IMR-90 (cell line): ENCODE measurements around the gene LATS2. TPM values are rescaled to one million over a fixed set of nuclear protein-coding genes. Genes with fewer than 3 reads are reported as not detected.

Source experiments
- ATAC-seq: fragments of 200-7000 bp; cut with Tn5 transposase; 2 replicates; pipeline ENCODE4 v1.9.1; 2020; ENCODE audit warnings: low read depth, mild to moderate bottlenecking, moderate library complexity
- BruUV-seq: library from RNA; stranded (reverse); fragments of 400-500 nt; replicated peaks from 2 replicates; lab custom pipeline; 2021; lab: Mats Ljungman, UMichigan
- CTCF ChIA-PET: fragments of 300-600 bp; formaldehyde crosslinking; extraction: SDS; loops from one replicate; lab custom pipeline; 2021; ENCODE audit warnings: antibody characterized with exemption; lab: Yijun Ruan, JAX
- POLR2A ChIA-PET: fragments of 300-600 bp; sonication (Branson Sonifier 250); formaldehyde crosslinking; loops from one replicate; lab custom pipeline; 2022; ENCODE audit warnings: antibody characterized with exemption; ENCODE audit not compliant: unreplicated experiment; lab: Charles Lee
- DNase-seq: peaks from one replicate; pipeline ENCODE4 v3.0.0; 2013
- H2AFZ ChIP-seq: replicated peaks from 2 replicates; pipeline ENCODE3; 2013; ENCODE audit warnings: low read length, mild to moderate bottlenecking; ENCODE audit not compliant: poor library complexity
- H2AK5ac ChIP-seq: 2 replicates; pipeline ENCODE4 v1.6.1; 2013; ENCODE audit warnings: low read depth, low read length, inconsistent platforms
- H2AK9ac ChIP-seq: replicated peaks from 2 replicates; pipeline ENCODE3; 2013; ENCODE audit warnings: mild to moderate bottlenecking, low read depth, low read length, moderate library complexity; ENCODE audit not compliant: poor library complexity
- H2BK120ac ChIP-seq: 2 replicates; pipeline ENCODE4 v1.6.1; 2013; ENCODE audit warnings: low read depth, low read length, inconsistent platforms
- H2BK15ac ChIP-seq: 3 replicates; pipeline ENCODE4 v1.6.1; 2013; ENCODE audit warnings: low read depth, low read length, inconsistent platforms
- H2BK20ac ChIP-seq: 2 replicates; pipeline ENCODE4 v1.6.1; 2013; ENCODE audit warnings: low read depth, mild to moderate bottlenecking, inconsistent platforms, low read length, moderate library complexity
- H2BK5ac ChIP-seq: 2 replicates; pipeline ENCODE4 v1.6.1; 2013; ENCODE audit warnings: mild to moderate bottlenecking, low read depth, low read length, inconsistent platforms; ENCODE audit not compliant: poor library complexity, severe bottlenecking
- H3K14ac ChIP-seq: replicated peaks from 2 replicates; pipeline ENCODE4 v1.6.1; 2013; ENCODE audit warnings: low read depth, low read length, inconsistent platforms
- H3K18ac ChIP-seq: 2 replicates; pipeline ENCODE4 v1.6.1; 2013; ENCODE audit warnings: low read depth, low read length, control low read depth
- H3K23ac ChIP-seq: 2 replicates; pipeline ENCODE4 v1.6.1; 2013; ENCODE audit warnings: low read depth, low read length, inconsistent platforms
- H3K27ac ChIP-seq: 2 replicates; pipeline ENCODE4 v1.5.1; 2013; ENCODE audit warnings: mild to moderate bottlenecking, control low read depth, low read length; ENCODE audit not compliant: insufficient read depth
- H3K27me3 ChIP-seq: 2 replicates; pipeline ENCODE4 v1.6.1; 2013; ENCODE audit warnings: low read length; ENCODE audit not compliant: control insufficient read depth, insufficient read depth
- H3K36me3 ChIP-seq: 2 replicates; pipeline ENCODE4 v1.6.1; 2013; ENCODE audit warnings: low read length, mixed read lengths; ENCODE audit not compliant: control insufficient read depth, insufficient read depth
- H3K4ac ChIP-seq: 2 replicates; pipeline ENCODE4 v1.6.1; 2013; ENCODE audit warnings: low read depth, low read length, inconsistent platforms
- H3K4me1 ChIP-seq: 2 replicates; pipeline ENCODE4 v1.6.1; 2013; ENCODE audit warnings: low read length, mixed read lengths; ENCODE audit not compliant: control insufficient read depth, insufficient read depth
- H3K4me2 ChIP-seq: 2 replicates; pipeline ENCODE4 v1.6.1; 2013; ENCODE audit warnings: low read depth, mild to moderate bottlenecking, control low read depth, low read length, moderate library complexity
- H3K4me3 ChIP-seq: 2 replicates; pipeline ENCODE4 v1.5.1; 2013; ENCODE audit warnings: low read depth, mild to moderate bottlenecking, control low read depth, low read length, moderate library complexity; ENCODE audit not compliant: insufficient read depth
- H3K56ac ChIP-seq: 2 replicates; pipeline ENCODE4 v1.6.1; 2013; ENCODE audit warnings: low read length, inconsistent platforms; ENCODE audit not compliant: insufficient read depth; ENCODE audit errors: extremely low read depth
- H3K79me1 ChIP-seq, 2 experiments: 2 replicates each; pipeline ENCODE4 v1.6.1; 2013; ENCODE audit warnings: low read length in 2 of 2, inconsistent platforms in 1 of 2, low read depth in 1 of 2
- H3K9ac ChIP-seq: 2 replicates; pipeline ENCODE4 v1.6.1; 2013; ENCODE audit warnings: low read depth, low read length, control low read depth
- H3K9me1 ChIP-seq: 2 replicates; pipeline ENCODE4 v1.6.1; 2013; ENCODE audit warnings: low read length, inconsistent platforms; ENCODE audit not compliant: insufficient read depth
- H3K9me3 ChIP-seq: 2 replicates; pipeline ENCODE4 v1.6.1; 2013; ENCODE audit warnings: low read length; ENCODE audit not compliant: control insufficient read depth, insufficient read depth
- H4K20me1 ChIP-seq: 2 replicates; pipeline ENCODE4 v1.6.1; 2013; ENCODE audit warnings: low read length, inconsistent platforms; ENCODE audit not compliant: insufficient read depth
- H4K5ac ChIP-seq: 2 replicates; pipeline ENCODE4 v1.6.1; 2013; ENCODE audit warnings: mild to moderate bottlenecking, low read depth, low read length, control low read depth
- H4K8ac ChIP-seq, 2 experiments: 2 replicates each; pipeline ENCODE4 v1.6.1; 2013; ENCODE audit warnings: low read depth in 2 of 2, low read length in 2 of 2, control low read depth in 1 of 2, inconsistent platforms in 1 of 2
- H4K91ac ChIP-seq: 2 replicates; pipeline ENCODE4 v1.6.1; 2013; ENCODE audit warnings: low read depth, low read length, inconsistent platforms; ENCODE audit not compliant: insufficient read depth
- BHLHE40 ChIP-seq: fragments of 150-350 bp; IDR thresholded peaks from 2 replicates; pipeline ENCODE4 v1.6.1; 2016; ENCODE audit warnings: mild to moderate bottlenecking, low read depth, low read length
- CEBPB ChIP-seq: IDR thresholded peaks from 2 replicates; pipeline ENCODE4 v1.6.1; 2012; ENCODE audit warnings: low read depth, low read length, improper control_type of control experiment
- CHD1 ChIP-seq: IDR thresholded peaks from 2 replicates; pipeline ENCODE4 v1.6.1; 2012; ENCODE audit warnings: low read depth, low read length, improper control_type of control experiment
- CTCF ChIP-seq: conservative IDR thresholded peaks from 2 replicates; pipeline ENCODE4 v1.5.1; 2012; ENCODE audit warnings: mild to moderate bottlenecking, low read depth, low read length, improper control_type of control experiment
- ELK1 ChIP-seq: fragments of 150-350 bp; IDR thresholded peaks from 2 replicates; pipeline ENCODE4 v1.6.1; 2016; ENCODE audit warnings: low read depth, mild to moderate bottlenecking, low read length, moderate library complexity, borderline replicate concordance
- FOS ChIP-seq: fragments of 150-350 bp; IDR thresholded peaks from 2 replicates; pipeline ENCODE4 v1.6.1; 2016; ENCODE audit warnings: low read depth, low read length
- MAFK ChIP-seq: IDR thresholded peaks from 2 replicates; pipeline ENCODE4 v1.6.1; 2012; ENCODE audit warnings: low read depth, low read length, improper control_type of control experiment
- MAZ ChIP-seq: IDR thresholded peaks from 2 replicates; pipeline ENCODE4 v1.6.1; 2012; ENCODE audit warnings: low read depth, mild to moderate bottlenecking, low read length, improper control_type of control experiment, moderate library complexity, borderline replicate concordance
- MXI1 ChIP-seq: IDR thresholded peaks from 2 replicates; pipeline ENCODE4 v1.6.1; 2012; ENCODE audit warnings: low read depth, mild to moderate bottlenecking, low read length, moderate library complexity, borderline replicate concordance
- NFE2L2 ChIP-seq: fragments of 150-350 bp; IDR thresholded peaks from 2 replicates; pipeline ENCODE4 v1.6.1; 2016; ENCODE audit warnings: low read depth, mild to moderate bottlenecking, low read length
- POLR2A ChIP-seq: IDR thresholded peaks from 2 replicates; pipeline ENCODE4 v1.6.1; 2012; ENCODE audit warnings: mild to moderate bottlenecking, low read depth, low read length
- RAD21 ChIP-seq: IDR thresholded peaks from 2 replicates; pipeline ENCODE4 v1.6.1; 2012; ENCODE audit warnings: low read length, improper control_type of control experiment
- RCOR1 ChIP-seq: IDR thresholded peaks from 2 replicates; pipeline ENCODE4 v1.6.1; 2012; ENCODE audit warnings: mild to moderate bottlenecking, low read length, improper control_type of control experiment; ENCODE audit not compliant: insufficient replicate concordance
- RFX5 ChIP-seq: IDR thresholded peaks from 2 replicates; pipeline ENCODE4 v1.8.0; 2012; ENCODE audit warnings: low read depth, mild to moderate bottlenecking, low read length, moderate library complexity
- SMC3 ChIP-seq: fragments of 150-350 bp; IDR thresholded peaks from 2 replicates; pipeline ENCODE4 v1.6.1; 2016; ENCODE audit warnings: low read depth, mild to moderate bottlenecking, antibody characterized with exemption, low read length, moderate library complexity
- USF2 ChIP-seq: fragments of 150-350 bp; IDR thresholded peaks from 2 replicates; pipeline ENCODE4 v1.6.1; 2017; ENCODE audit warnings: mild to moderate bottlenecking, antibody characterized with exemption, low read length, low read depth
- dilution Hi-C: fragments of 300-500 bp; cut with HindIII; formaldehyde crosslinking; loops from one replicate; pipeline ENCODE4 v1.14.3; 2018; ENCODE audit warnings: low sequenced_read_pairs; ENCODE audit not compliant: unreplicated experiment
- in situ Hi-C: fragments of 300-500 bp; cut with MboI; formaldehyde crosslinking; loops from 3 replicates; pipeline ENCODE4 v1.14.3; 2019; ENCODE audit warnings: low sequenced_read_pairs, inconsistent platforms, mixed read lengths
- intact Hi-C: fragments of 100-400 bp; cut with micrococcal nuclease; formaldehyde crosslinking; loops from 2 replicates; pipeline ENCODE4 v1.10.0; 2022
- polyA plus RNA-seq, 3 experiments: library from polyadenylated mRNA; depleted of rRNA; stranded (reverse); fragments of >200 nt; gene quantifications; 2 replicates each; pipeline ENCODE4 v1.2.3, GENCODE V29; 2012; ENCODE audit warnings: low replicate concordance in 1 of 3
- total RNA-seq: library from RNA; depleted of rRNA; stranded (reverse); fragments of >200 nt; gene quantifications from 2 replicates; pipeline ENCODE4 v1.2.3, GENCODE V29; 2012

Gene LATS2
- total and polyA plus RNA-seq, 2 of the 4 experiments (the other 2 are of a cell fraction) = 12.7 to 22.4 TPM

GRCh38 chr13:21071924-21072323, 10.5 kb upstream of the LATS2 start:
- no peak for TF ChIP-seq RFX5
- TF ChIP-seq SMC3 = no peak
- no peak for TF ChIP-seq MXI1
- TF ChIP-seq RCOR1 = no peak
- no peak for TF ChIP-seq FOS
- TF ChIP-seq NFE2L2 = no peak
- TF ChIP-seq BHLHE40 = no peak
- TF ChIP-seq ELK1 = no peak
- TF ChIP-seq CHD1 = no peak
- no peak for TF ChIP-seq POLR2A
- no peak for TF ChIP-seq CEBPB
- TF ChIP-seq MAZ = no peak
- TF ChIP-seq MAFK = no peak
- no peak for TF ChIP-seq USF2
- TF ChIP-seq RAD21 = no peak
- TF ChIP-seq CTCF = no peak
- H3K56ac ChIP-seq = no peak overlapping the region
- no TSS peak for BruUV-seq
- peak overlapping the region; percentile 78 for H2AK5ac ChIP-seq
- no peaks in the 10 kb centered on the region for H3K27me3 ChIP-seq
- H3K9ac ChIP-seq = no peak overlapping the region
- H3K9me3 ChIP-seq = no peaks in the 10 kb centered on the region
- H4K8ac ChIP-seq = peak overlapping the region; percentile 12 to 54
- in situ Hi-C loops = loop anchor here (10.0 kb wide), 1 partner anchor 57 kb away; no protein-coding TSS in a partner anchor
- H3K4me3 ChIP-seq = no peak overlapping the region
- peaks cover 20% of the 10 kb centered on the region for H3K4me1 ChIP-seq
- H3K23ac ChIP-seq = no peak overlapping the region; the same call in none of the 2 replicates
- H4K20me1 ChIP-seq = no peaks in the 10 kb centered on the region
- H2AK9ac ChIP-seq = no peak overlapping the region
- peaks cover 15% of the 10 kb centered on the region for H3K9me1 ChIP-seq
- peak overlapping the region; percentile 74 for H3K18ac ChIP-seq
- dilution Hi-C loops = no loop called here
- peak overlapping the region; percentile 82 for H2BK120ac ChIP-seq
- H3K14ac ChIP-seq = peak overlapping the region; percentile 69; the same call in 1 of the 2 replicates
- H3K79me1 ChIP-seq = peaks cover 0 to 14% of the 10 kb centered on the region in 2 experiments; a peak in 1 of 4 replicates
- ChIA-PET CTCF (interaction anchor here (0.6 to 0.7 kb wide), 4 partner anchors 28 to 209 kb away, joined by 3 to 5 read pairs (median 4); no protein-coding TSS in a partner anchor), POLR2A (no interaction called here)
- peak overlapping the region; percentile 95 for H2BK5ac ChIP-seq
- peak overlapping the region; percentile 60 for H2BK20ac ChIP-seq
- intact Hi-C loops = no loop called here
- H2AFZ ChIP-seq = no peak overlapping the region
- ATAC-seq = no peak
- DNase-seq = no peak
- H3K4me2 ChIP-seq = no peak overlapping the region
- peak overlapping the region; percentile 75 for H3K4ac ChIP-seq
- peak overlapping the region; percentile 51 for H2BK15ac ChIP-seq
- peak overlapping the region; percentile 56; the same call in 1 of the 2 replicates for H3K27ac ChIP-seq
- H3K36me3 ChIP-seq = no peaks in the 10 kb centered on the region
- peak overlapping the region; percentile 9 for H4K91ac ChIP-seq
- H4K5ac ChIP-seq = peak overlapping the region; percentile 52
